ENCODE data around the gene PTGER4.

The PTGER4 gene

GRCh38 chr5:40679148-40679912, 385 bp upstream of the PTGER4 start:
- peaks cover 42% of the 10 kb centered on the region for H3K36me3 Mint-ChIP-seq (ENCODE audit: low read depth)
- H3K27me3 Mint-ChIP-seq = no peaks in the 10 kb centered on the region
- peak overlapping the region; percentile 99 for H3K27ac Mint-ChIP-seq
- H3K4me1 Mint-ChIP-seq (ENCODE audit: low read depth) = peaks cover 57% of the 10 kb centered on the region
- H3K9me3 Mint-ChIP-seq = no peaks in the 10 kb centered on the region
- peak overlapping the region; percentile 97 for H3K4me3 Mint-ChIP-seq

DNA sequence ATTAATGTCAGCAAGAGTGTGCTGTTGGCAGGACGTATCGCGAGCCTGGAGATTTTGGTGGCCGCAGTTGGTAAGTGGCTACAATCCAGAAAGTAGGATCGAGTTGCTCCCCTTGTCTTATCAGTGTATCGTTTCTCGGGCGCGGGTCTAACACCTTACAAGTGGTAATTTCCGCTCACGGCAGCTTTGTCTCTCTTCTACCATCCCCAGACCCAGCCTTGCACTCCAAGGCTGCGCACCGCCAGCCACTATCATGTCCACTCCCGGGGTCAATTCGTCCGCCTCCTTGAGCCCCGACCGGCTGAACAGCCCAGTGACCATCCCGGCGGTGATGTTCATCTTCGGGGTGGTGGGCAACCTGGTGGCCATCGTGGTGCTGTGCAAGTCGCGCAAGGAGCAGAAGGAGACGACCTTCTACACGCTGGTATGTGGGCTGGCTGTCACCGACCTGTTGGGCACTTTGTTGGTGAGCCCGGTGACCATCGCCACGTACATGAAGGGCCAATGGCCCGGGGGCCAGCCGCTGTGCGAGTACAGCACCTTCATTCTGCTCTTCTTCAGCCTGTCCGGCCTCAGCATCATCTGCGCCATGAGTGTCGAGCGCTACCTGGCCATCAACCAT, 1.1 kb downstream of the PTGER4 start:
- no peaks in the 10 kb centered on the region for H3K9me3 Mint-ChIP-seq
- peaks cover 51% of the 10 kb centered on the region for H3K4me1 Mint-ChIP-seq (ENCODE audit: low read depth)

DNA sequence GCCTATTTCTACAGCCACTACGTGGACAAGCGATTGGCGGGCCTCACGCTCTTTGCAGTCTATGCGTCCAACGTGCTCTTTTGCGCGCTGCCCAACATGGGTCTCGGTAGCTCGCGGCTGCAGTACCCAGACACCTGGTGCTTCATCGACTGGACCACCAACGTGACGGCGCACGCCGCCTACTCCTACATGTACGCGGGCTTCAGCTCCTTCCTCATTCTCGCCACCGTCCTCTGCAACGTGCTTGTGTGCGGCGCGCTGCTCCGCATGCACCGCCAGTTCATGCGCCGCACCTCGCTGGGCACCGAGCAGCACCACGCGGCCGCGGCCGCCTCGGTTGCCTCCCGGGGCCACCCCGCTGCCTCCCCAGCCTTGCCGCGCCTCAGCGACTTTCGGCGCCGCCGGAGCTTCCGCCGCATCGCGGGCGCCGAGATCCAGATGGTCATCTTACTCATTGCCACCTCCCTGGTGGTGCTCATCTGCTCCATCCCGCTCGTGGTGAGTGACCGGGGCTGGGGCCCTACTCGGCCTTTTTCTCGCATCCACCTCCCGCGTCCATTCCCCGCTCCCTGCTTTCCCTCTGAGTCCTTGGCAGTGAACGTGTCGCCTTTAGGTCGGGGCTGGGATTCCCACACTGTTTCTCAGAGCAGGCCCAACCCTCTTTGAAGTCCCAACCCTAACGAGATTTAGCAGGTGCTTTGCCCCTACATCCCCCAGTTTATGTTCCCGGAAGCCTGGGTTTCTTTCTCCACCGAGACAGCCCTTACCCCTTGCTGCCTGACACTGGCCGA, 1.8 kb downstream of the PTGER4 start:
- no peaks in the 10 kb centered on the region for H3K9me3 Mint-ChIP-seq
- peaks cover 51% of the 10 kb centered on the region for H3K4me1 Mint-ChIP-seq (ENCODE audit: low read depth)
- no peaks in the 10 kb centered on the region for H3K27me3 Mint-ChIP-seq
- peaks cover 62% of the 10 kb centered on the region for H3K36me3 Mint-ChIP-seq (ENCODE audit: low read depth)
- peak overlapping the region; percentile 99 for H3K27ac Mint-ChIP-seq
- H3K4me3 Mint-ChIP-seq = peak overlapping the region; percentile 97

More for the DNA sequence above, 1.1 kb downstream of the PTGER4 start:
- peak overlapping the region; percentile 99 for H3K27ac Mint-ChIP-seq
- peaks cover 55% of the 10 kb centered on the region for H3K36me3 Mint-ChIP-seq (ENCODE audit: low read depth)
- H3K27me3 Mint-ChIP-seq = no peaks in the 10 kb centered on the region
- H3K4me3 Mint-ChIP-seq = peak overlapping the region; percentile 97

GRCh38 chr5:40682154-40683017, 2.7 kb downstream of the PTGER4 start:
- Mint-ChIP-seq H3K27me3 (no peaks in the 10 kb centered on the region), H3K27ac (peak overlapping the region; percentile 99), H3K4me3 (peak overlapping the region; percentile 97), H3K36me3 (ENCODE audit: low read depth) (peaks cover 68% of the 10 kb centered on the region), H3K9me3 (no peaks in the 10 kb centered on the region), H3K4me1 (ENCODE audit: low read depth) (peaks cover 49% of the 10 kb centered on the region)

DNA sequence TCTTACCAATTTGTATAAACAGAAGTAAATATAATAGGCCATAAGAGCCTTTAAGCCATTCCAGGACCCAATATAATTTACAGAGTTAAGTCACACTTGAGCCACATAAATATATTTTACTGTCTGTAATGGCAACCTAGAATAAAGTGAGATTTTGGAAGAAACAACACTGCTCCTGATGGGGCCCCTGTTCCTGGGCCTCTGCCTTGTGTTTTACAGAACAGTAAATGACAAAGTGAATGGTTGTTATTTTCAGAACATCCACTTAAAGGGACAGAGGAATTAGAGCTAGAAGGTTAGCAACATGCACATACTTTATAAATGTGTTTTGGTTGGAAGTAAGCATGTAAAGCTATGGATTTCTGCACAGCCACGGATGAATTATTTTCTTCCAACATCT, 3.6 kb downstream of the PTGER4 start:
- peak overlapping the region; percentile 97 for H3K4me3 Mint-ChIP-seq
- peaks cover 50% of the 10 kb centered on the region for H3K4me1 Mint-ChIP-seq (ENCODE audit: low read depth)
- H3K27ac Mint-ChIP-seq = peak overlapping the region; percentile 99
- H3K9me3 Mint-ChIP-seq = no peaks in the 10 kb centered on the region
- H3K27me3 Mint-ChIP-seq = no peaks in the 10 kb centered on the region
- peaks cover 75% of the 10 kb centered on the region for H3K36me3 Mint-ChIP-seq (ENCODE audit: low read depth)

DNA sequence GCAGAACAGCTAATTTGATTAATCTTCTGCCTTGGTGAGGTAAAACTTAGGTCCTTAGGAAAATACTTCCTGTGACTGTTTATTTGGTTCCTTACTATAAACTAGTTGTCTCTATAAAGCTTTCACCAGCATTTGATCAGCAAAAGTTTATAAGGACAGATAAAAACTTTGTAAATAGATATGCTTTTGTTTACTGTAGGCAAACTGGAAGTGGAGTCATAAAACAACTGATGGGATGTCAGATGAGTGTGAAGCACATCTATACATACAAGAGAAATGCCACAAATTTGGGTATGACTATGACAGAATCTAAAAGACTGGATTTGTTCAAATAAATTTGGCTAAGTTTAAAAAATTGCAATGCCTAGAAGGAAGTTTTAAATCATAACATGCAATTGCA, 5.5 kb downstream of the PTGER4 start:
- H3K27ac Mint-ChIP-seq = peak overlapping the region; percentile 66
- H3K4me1 Mint-ChIP-seq (ENCODE audit: low read depth) = peaks cover 59% of the 10 kb centered on the region
- H3K36me3 Mint-ChIP-seq (ENCODE audit: low read depth) = peaks cover 86% of the 10 kb centered on the region
- H3K27me3 Mint-ChIP-seq = no peaks in the 10 kb centered on the region
- H3K4me3 Mint-ChIP-seq = peak overlapping the region; percentile 97
- H3K9me3 Mint-ChIP-seq = no peaks in the 10 kb centered on the region

DNA sequence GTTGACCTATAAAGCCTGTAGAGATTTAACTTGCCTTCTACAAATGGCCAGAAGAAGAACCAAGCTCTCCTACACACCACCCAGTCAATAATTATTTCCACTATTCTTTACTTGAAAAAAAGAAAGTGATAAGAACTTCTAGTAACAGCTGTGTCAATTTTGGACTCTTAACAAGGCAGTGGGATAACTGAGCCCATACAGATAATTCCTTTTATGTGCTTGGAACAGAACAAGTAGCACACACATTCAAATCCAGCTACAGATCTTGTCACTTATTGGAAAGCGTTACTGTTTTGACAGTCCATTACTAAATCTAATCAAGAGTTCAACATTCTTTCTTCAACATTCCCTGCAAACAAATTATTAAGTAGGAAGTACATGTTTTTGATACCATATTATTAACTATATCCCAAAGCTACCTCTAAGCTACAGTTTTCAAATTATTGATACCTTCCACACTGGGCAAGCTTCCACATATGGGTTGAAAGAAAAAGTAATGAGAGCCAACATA, 6.3 kb downstream of the PTGER4 start:
- Mint-ChIP-seq H3K27me3 (no peaks in the 10 kb centered on the region), H3K36me3 (ENCODE audit: low read depth) (peaks cover 86% of the 10 kb centered on the region), H3K27ac (peak overlapping the region; percentile 66), H3K4me3 (peak overlapping the region; percentile 97), H3K9me3 (no peaks in the 10 kb centered on the region), H3K4me1 (ENCODE audit: low read depth) (peaks cover 68% of the 10 kb centered on the region)

- peak overlapping the region; percentile 97 for H3K4me3 Mint-ChIP-seq
- peaks cover 86% of the 10 kb centered on the region for H3K36me3 Mint-ChIP-seq (ENCODE audit: low read depth)
- peaks cover 81% of the 10 kb centered on the region for H3K4me1 Mint-ChIP-seq (ENCODE audit: low read depth)
Observed at GRCh38 chr5:40687321-40687720, 7.6 kb downstream of the PTGER4 start.

DNA sequence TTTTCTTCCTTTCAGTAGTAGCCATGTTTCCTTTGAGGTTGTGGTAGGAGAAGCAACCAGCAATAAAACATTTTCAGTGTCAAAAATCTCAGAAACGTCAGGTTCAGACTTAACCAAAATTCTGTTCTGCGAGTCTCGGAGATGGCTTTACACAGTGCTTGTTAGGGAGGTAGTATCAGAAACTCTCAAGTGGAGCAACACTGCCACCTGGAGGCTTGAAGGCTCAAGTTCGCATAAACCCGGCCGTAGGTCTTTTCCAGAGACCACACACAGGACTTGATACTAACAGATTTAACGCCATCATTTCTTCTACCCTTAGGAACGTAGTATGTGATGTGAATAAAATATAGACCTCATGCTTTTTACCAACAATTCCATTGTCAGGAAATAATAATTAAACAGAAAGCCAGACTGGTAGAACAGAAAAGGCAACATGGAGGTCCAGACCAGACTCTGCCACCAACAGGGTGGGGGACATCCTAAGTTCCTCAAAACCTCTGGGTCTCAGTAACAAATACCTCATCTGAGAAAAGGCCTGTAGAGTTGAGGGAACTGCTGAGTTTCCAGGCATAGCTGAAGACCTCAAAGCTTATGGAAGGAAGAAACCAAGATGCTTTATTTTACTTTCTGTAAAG, 8.5 kb downstream of the PTGER4 start:
- Mint-ChIP-seq H3K27me3 (no peaks in the 10 kb centered on the region), H3K9me3 (no peaks in the 10 kb centered on the region), H3K4me1 (ENCODE audit: low read depth) (peaks cover 80% of the 10 kb centered on the region), H3K27ac (peak overlapping the region; percentile 88), H3K4me3 (peak overlapping the region; percentile 97), H3K36me3 (ENCODE audit: low read depth) (peaks cover 82% of the 10 kb centered on the region)

More at GRCh38 chr5:40687321-40687720, 7.6 kb downstream of the PTGER4 start:
- Mint-ChIP-seq H3K27ac (peak overlapping the region; percentile 88), H3K9me3 (no peaks in the 10 kb centered on the region), H3K27me3 (no peaks in the 10 kb centered on the region)

DNA sequence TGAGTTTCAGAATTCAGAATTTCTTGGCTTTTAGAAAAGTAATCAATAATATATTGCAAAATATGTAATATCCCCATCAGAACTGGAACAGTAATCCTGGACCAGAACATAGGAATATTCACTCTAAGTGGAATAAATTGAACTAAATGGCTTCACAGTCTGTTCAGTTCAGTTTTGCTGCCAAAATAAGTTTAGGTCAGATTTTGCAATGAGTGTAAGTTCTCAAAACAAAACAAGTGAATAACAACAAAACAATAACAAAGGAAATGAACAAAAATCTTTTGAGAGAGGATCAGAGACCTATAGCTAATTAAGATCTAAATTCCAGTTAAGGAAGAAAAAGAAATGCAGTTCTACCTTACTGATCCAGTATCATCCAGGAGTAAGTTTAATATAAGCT, 9.3 kb downstream of the PTGER4 start:
- Mint-ChIP-seq H3K4me1 (ENCODE audit: low read depth) (peaks cover 77% of the 10 kb centered on the region), H3K9me3 (no peaks in the 10 kb centered on the region)

GRCh38 chr5:40689438-40689837, 9.7 kb downstream of the PTGER4 start:
- Mint-ChIP-seq H3K9me3 (no peaks in the 10 kb centered on the region), H3K4me1 (ENCODE audit: low read depth) (peaks cover 74% of the 10 kb centered on the region), H3K36me3 (ENCODE audit: low read depth) (peaks cover 75% of the 10 kb centered on the region), H3K27ac (peak overlapping the region; percentile 88), H3K27me3 (no peaks in the 10 kb centered on the region), H3K4me3 (peak overlapping the region; percentile 97)

More for the DNA sequence above, 9.3 kb downstream of the PTGER4 start:
- Mint-ChIP-seq H3K4me3 (peak overlapping the region; percentile 97), H3K27ac (peak overlapping the region; percentile 88), H3K36me3 (ENCODE audit: low read depth) (peaks cover 75% of the 10 kb centered on the region), H3K27me3 (no peaks in the 10 kb centered on the region)

- H3K4me1 Mint-ChIP-seq (ENCODE audit: low read depth) = peaks cover 71% of the 10 kb centered on the region
- H3K27me3 Mint-ChIP-seq = no peaks in the 10 kb centered on the region
- no peaks in the 10 kb centered on the region for H3K9me3 Mint-ChIP-seq
- H3K27ac Mint-ChIP-seq = peak overlapping the region; percentile 88
- peaks cover 75% of the 10 kb centered on the region for H3K36me3 Mint-ChIP-seq (ENCODE audit: low read depth)
- H3K4me3 Mint-ChIP-seq = peak overlapping the region; percentile 62
Observed at GRCh38 chr5:40690267-40690666, 10.6 kb downstream of the PTGER4 start.

GRCh38 chr5:40691894-40692293, 12.2 kb downstream of the PTGER4 start:
- no peak overlapping the region for H3K4me3 Mint-ChIP-seq

GRCh38 chr5:40694433-40694832, 14.7 kb downstream of the PTGER4 start:
- peaks cover 72% of the 10 kb centered on the region for H3K36me3 Mint-ChIP-seq (ENCODE audit: low read depth)
- peaks cover 31% of the 10 kb centered on the region for H3K4me1 Mint-ChIP-seq (ENCODE audit: low read depth)
- peaks cover 6% of the 10 kb centered on the region for H3K9me3 Mint-ChIP-seq
- no peaks in the 10 kb centered on the region for H3K27me3 Mint-ChIP-seq
- H3K27ac Mint-ChIP-seq = no peak overlapping the region
- no peak overlapping the region for H3K4me3 Mint-ChIP-seq

More at GRCh38 chr5:40691894-40692293, 12.2 kb downstream of the PTGER4 start:
- H3K27ac Mint-ChIP-seq = peak overlapping the region; percentile 77
- peaks cover 75% of the 10 kb centered on the region for H3K36me3 Mint-ChIP-seq (ENCODE audit: low read depth)
- peaks cover 55% of the 10 kb centered on the region for H3K4me1 Mint-ChIP-seq (ENCODE audit: low read depth)
- H3K9me3 Mint-ChIP-seq = peaks cover 6% of the 10 kb centered on the region
- no peaks in the 10 kb centered on the region for H3K27me3 Mint-ChIP-seq
